ENCODE measurements around the gene CFAP97D2. TPM values are rescaled to one million over a fixed set of nuclear protein-coding genes. Genes with fewer than 3 reads are reported as not detected.

The CFAP97D2 gene
- total and polyA plus RNA-seq, 2 of the 13 experiments (the other 11 are each of a cell fraction or from before 2014, with no cell fraction given), result not detected

- H3K27ac ChIP-seq (ENCODE audit: extremely low read length, insufficient read depth, low read length), result no peak overlapping the region
- no peaks in the 10 kb centered on the region for H3K36me3 ChIP-seq (replicated peaks in 1 of 2; ENCODE audit: control insufficient read depth in 1 of 2, insufficient read depth in 2 of 2, low read length in 2 of 2)
- CTCF ChIA-PET (ENCODE audit: low intra/inter-chr PET ratio, low total read pairs), result no interaction called here
- intact Hi-C loops (cut with micrococcal nuclease; ENCODE audit: unreplicated experiment), result no loop called here
- H2AFZ ChIP-seq (ENCODE audit: low read length), result no peak overlapping the region
- ATAC-seq (no peak), FAIRE-seq (no peak), DNase-seq (ENCODE audit: low spot score) (no peak)
- no peak overlapping the region for H3K4me3 ChIP-seq (replicated peaks in 1 of 3; ENCODE audit: insufficient read depth in 1 of 3, low read depth in 2 of 3, low read length in 3 of 3)
- WGBS (ENCODE audit: low lambda C conversion rate), result 43% methylated on average over 21 of the region's 26 CpGs
- POLR2A ChIA-PET, result no interaction called here
- H3K9me3 ChIP-seq (ENCODE audit: low read length), result no peaks in the 10 kb centered on the region
- no peaks in the 10 kb centered on the region for H4K20me1 ChIP-seq (ENCODE audit: insufficient read depth, low read length)
- in situ Hi-C loops (cut with HindIII; ENCODE audit: extremely low pct_ligation_motif_present, low pct_unique_long_range_greater_than_20kb), result no loop called here
- peaks cover 15% of the 10 kb centered on the region for H3K4me1 ChIP-seq (ENCODE audit: insufficient read depth, low read length)
- no peak overlapping the region for H3K4me2 ChIP-seq (ENCODE audit: low read depth, low read length)
- H3K27me3 ChIP-seq (ENCODE audit: control insufficient read depth in 1 of 2, insufficient read depth in 2 of 2, low read length in 2 of 2), result peaks cover 5 to 41% of the 10 kb centered on the region in 2 experiments; a peak in 4 of 5 replicates
- H3K79me2 ChIP-seq (ENCODE audit: insufficient read depth, low read length), result no peaks in the 10 kb centered on the region
- no TSS peak for BruUV-seq (replicated peaks)
- no peak overlapping the region for H3K9ac ChIP-seq (ENCODE audit: insufficient read depth, low read depth, low read length)
- TF ChIP-seq TBL1XR1 (IDR thresholded peaks at IDR 0.05; ENCODE audit: borderline replicate concordance, low read length, partially characterized antibody) (no peak), MEIS1 (CRISPR knock-in tag; IDR thresholded peaks at IDR 0.05; ENCODE audit: borderline replicate concordance) (no peak), TERF1 (CRISPR knock-in tag; IDR thresholded peaks at IDR 0.05) (no peak), RBM39 (IDR thresholded peaks at IDR 0.05; ENCODE audit: low read depth, low read length, poor library complexity, severe bottlenecking) (no peak), CREB3 (CRISPR knock-in tag; IDR thresholded peaks at IDR 0.05) (no peak), PATZ1 (CRISPR knock-in tag; IDR thresholded peaks at IDR 0.05) (no peak), ZNF446 (CRISPR knock-in tag; IDR thresholded peaks at IDR 0.05) (no peak), FLYWCH1 (CRISPR knock-in tag; IDR thresholded peaks at IDR 0.05) (no peak), HOXA3 (CRISPR knock-in tag; IDR thresholded peaks at IDR 0.05) (no peak), JUND (CRISPR knock-in tag; IDR thresholded peaks at IDR 0.05) (no peak), ZC3H13 (CRISPR knock-in tag; IDR thresholded peaks at IDR 0.05) (no peak), MTF1 (CRISPR knock-in tag; IDR thresholded peaks at IDR 0.05) (no peak), NFE2 (CRISPR knock-in tag; IDR thresholded peaks at IDR 0.05) (no peak), ARID4A (CRISPR knock-in tag; IDR thresholded peaks at IDR 0.05; ENCODE audit: borderline replicate concordance) (no peak), ZFYVE20 (CRISPR knock-in tag; IDR thresholded peaks at IDR 0.05; ENCODE audit: borderline replicate concordance, low read depth) (no peak), PCBP2 (optimal IDR thresholded peaks at IDR 0.05; ENCODE audit: low read depth, low read length, poor library complexity, severe bottlenecking) (no peak)
Measured at GRCh38 chr13:114164681-114165429, 14.2 kb upstream of the CFAP97D2 start.

Data from HepG2 (cell line).